GM21381 (cell line): Measurements from ENCODE around the gene YARS2.

Experiments
- ATAC-seq: cut with Tn5 transposase; IDR thresholded peaks from one replicate; pipeline ENCODE4 v1.9.1; 2021; ENCODE audit warnings: mild to moderate bottlenecking, moderate library complexity; ENCODE audit not compliant: unreplicated experiment

YARS2 gene

GRCh38 chr12:32755654-32756475 is at the start of gene YARS2:
Gene YARS2, minus strand, starts transcription at chr12:32755897. Its CDS starts 23 bp downstream, at chr12:32755874.
- peak; percentile 92 for ATAC-seq

DNA sequence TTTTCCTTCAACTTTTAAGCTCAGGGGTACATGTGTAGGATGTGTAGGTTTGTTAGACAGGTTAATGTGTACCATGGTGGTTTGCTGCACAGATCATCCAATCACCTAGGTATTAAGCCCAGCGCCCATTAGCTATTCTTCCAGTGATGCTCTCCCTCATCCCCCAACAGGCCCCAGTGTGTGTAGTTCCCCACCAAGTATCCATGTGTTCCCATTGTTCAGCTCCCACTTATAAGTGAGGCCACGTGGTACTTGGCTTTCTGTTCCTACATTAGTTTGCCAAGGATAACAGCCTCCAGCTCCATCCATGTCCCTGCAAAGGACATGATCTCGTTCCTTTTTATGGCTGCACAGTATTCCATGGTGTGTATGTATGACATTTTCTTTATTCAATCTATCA is 48.6 kb upstream of the YARS2 start:
- no peak for ATAC-seq

- ATAC-seq = no peak
These were observed 45.7 kb upstream of the YARS2 start for GRCh38 chr12:32801269-32801980.

DNA sequence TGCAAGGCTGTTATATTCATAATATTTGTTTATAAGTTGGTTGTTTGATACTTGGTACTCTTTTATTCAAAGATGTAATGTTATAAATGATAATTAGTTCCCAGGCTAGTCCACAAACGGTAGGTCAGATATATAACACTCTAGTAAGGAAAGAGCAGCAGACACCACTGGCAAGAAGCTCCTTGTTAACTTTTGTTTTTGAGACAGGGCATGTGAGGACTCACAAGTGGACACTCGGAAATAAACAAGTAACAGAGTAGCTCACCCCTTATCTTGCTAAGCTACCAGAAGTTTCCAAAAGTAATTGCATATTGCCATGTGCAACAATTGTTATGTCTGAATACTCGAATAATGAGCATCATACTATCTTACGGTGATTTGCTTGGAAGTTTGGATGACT is 38.6 kb upstream of the YARS2 start:
- ATAC-seq = no peak

GRCh38 chr12:32789916-32790315 is 34.2 kb upstream of the YARS2 start:
- ATAC-seq = no peak

- ATAC-seq = no peak
These were observed 33.7 kb upstream of the YARS2 start for GRCh38 chr12:32789446-32789845.

DNA sequence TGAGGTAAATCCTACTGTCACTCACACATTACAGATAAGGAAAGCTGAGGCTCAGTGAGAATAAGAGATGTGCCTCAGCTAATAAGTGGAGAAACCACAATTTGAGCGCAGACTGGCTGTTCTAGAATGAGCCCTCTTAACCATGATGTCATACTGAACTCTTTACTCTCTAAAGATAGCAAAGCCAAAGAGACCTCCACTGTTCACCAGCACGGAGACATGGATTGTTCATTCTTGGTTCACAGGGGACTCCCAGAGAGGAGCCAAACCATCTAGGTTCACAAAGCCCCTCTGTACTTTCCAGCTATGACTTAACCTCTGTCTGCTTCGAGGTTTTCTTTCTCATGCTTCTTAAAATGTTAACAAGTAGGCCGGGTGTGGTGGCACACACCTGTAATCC is 32.7 kb upstream of the YARS2 start:
- ATAC-seq = no peak

- no peak for ATAC-seq
These were observed 29.9 kb upstream of the YARS2 start for GRCh38 chr12:32785557-32785956.

DNA sequence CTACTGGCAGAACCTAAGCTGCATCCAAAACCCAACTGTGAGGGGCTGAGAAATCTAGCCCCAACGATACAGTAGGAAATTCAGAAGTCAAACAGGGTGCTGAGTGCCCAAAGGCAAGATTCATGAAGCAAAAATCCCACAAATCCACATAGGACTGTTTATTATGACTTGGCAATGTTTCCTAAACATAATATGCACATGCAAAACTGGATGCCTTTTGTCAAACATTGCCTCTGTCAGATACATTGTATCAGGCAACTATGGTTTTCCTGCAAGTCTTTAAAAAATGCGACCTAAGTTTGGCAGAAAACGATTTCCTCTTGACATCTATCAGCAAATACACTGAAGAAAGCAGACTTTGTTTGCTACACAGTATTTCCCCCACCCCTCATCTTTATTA is 27.3 kb upstream of the YARS2 start:
- no peak for ATAC-seq

- ATAC-seq = no peak
These were observed 24.4 kb upstream of the YARS2 start for GRCh38 chr12:32780071-32780470.

- ATAC-seq = no peak
These were observed 22.0 kb upstream of the YARS2 start for GRCh38 chr12:32777691-32778175.

DNA sequence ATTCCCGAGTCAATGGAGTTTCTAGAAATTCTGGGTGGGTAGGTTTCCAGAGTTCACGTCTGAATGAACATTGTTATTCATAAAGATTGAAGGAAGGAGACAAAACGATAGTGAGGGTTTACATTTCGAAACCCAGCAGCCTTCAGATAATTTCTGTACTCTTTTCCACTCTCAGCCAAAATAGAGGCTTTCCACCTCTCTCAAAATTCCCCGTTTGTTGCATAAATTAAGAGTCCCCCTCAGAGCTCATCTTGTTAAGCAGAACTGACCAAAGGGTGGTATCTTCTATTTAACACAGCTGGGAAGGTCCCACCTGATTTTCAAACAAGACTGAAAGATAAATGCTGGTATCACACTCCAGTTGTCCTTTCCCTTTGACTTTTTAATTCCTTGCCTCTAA is 21.5 kb upstream of the YARS2 start:
- ATAC-seq = no peak

- no peak for ATAC-seq
These were observed 20.6 kb upstream of the YARS2 start for GRCh38 chr12:32776258-32776657.

DNA sequence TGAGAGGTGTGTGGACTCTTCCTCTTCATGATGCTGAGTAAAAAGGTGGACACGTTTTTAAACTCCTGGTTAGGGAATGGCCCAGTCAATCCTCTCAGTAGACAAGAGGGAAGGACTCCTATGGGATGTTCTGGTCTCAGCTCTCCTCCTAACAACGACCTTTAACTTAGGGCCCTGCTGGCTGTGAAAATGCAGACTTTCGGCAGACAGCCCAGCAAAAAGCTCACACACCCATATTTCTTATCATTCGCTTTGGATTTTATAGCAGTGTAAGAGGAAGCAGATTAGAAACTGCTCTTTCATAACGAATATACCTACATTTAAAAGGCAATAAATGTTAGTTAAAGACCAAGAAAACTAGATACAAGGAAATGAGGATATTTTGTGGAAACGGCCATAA is 18.0 kb upstream of the YARS2 start:
- ATAC-seq = no peak

GRCh38 chr12:32770141-32770540 is 14.4 kb upstream of the YARS2 start:
- no peak for ATAC-seq

GRCh38 chr12:32768518-32768917 is 12.8 kb upstream of the YARS2 start:
- ATAC-seq = no peak

GRCh38 chr12:32765906-32766305 is 10.2 kb upstream of the YARS2 start:
- ATAC-seq = no peak

- no peak for ATAC-seq
These were observed 6.0 kb upstream of the YARS2 start for GRCh38 chr12:32761716-32762115.

DNA sequence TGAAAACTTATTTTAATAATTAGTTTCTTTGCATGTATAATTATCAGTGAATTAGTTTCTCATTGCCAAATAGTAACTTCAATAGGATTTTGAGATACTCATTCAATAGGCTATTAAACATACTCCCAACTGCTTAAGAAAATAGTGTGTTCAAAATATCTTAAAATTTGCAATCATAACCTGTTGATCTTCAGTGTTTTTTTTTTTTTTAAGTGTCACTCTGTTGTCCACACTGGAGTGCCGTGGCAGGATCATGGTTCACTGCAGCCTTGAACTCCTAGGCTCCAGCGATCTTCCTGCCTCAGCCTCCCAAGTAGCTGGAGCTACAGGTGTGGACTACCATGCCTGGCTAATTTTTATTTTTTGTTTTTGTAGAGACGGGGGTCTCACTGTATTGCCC is 1.5 kb upstream of the YARS2 start:
- ATAC-seq = no peak

DNA sequence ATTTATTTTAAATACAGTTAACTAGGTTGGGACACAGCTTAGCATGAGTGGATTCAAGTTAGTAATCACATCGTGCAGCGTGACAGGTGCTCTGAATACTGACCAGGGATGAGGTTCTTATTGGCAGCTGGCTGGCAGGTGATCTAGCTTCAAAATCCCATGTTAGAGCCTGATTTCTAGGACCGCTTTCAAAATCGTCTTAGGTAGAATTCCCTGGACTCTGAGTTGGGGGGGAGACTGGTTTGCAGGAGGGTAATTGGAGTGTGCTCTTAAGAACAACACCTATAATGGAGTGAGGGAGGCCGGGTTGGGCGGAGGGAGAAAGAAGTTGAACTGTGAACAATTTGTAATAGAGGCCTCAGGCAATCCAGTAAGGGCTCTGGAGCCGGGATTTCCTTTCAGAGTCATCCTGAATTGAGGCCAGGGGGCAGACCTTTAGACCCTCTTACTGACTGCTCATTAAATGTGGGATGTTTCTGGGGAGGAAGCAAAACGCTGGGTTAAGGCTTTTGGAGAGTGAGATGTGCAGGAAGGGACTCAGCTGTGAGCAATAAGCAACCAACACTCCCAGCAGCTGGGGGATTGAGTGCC is 874 bp upstream of the YARS2 start:
- no peak for ATAC-seq

DNA sequence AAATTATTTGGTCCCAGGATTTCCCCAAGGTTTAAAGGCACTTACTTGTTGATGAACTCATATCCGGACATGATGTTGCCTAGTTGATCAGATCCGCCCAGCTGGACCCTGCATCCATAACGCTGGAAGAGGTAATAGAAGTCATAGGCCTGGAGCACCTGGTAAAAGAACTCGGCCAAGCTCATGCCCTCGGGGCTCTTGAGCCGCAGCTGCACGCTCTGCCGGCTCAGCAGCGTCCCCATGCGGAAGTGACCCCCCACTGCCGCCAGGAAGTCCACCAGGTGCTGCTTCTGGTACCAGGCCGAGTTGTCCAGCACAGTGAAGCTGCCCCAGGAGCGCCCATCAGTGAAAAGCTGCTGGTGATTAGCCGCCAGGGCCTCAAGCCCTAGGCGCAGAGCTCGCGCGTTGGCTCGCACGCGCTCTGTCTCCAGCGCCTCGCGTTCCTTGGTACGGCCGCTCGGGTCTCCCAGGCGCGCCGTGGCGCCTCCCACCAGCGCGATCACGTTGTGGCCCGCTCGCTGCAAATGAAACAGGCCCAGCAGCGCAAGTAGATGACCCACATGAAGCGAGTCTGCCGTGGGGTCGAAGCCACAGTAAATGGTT is 545 bp downstream of the YARS2 start:
- ATAC-seq = peak; percentile 73
